Vein endothelial cell (primary cell): Measurements from ENCODE around the gene FEM1A. TPM values are rescaled to one million over a fixed set of nuclear protein-coding genes. Genes with fewer than 3 reads are reported as not detected.

Source experiments
- small RNA-seq: library from RNA; depleted of rRNA; stranded (forward); fragments of <200 nt; gene quantifications from one replicate; pipeline ENCODE3, GENCODE V24; 2012
- total RNA-seq: library from RNA; depleted of rRNA; stranded (reverse); fragments of >200 nt; gene quantifications from 2 replicates; pipeline ENCODE4 v1.2.3, GENCODE V29; 2012

The FEM1A gene
- total RNA-seq, result 17.6 and 19.3 TPM in 2 replicates

GRCh38 chr19:4791183-4792018, at the start of gene FEM1A:
TSS of gene FEM1A (plus strand) at chr19:4791734. CDS start at chr19:4791855, 121 bp downstream.

GRCh38 chr19:4831304-4831978, 39.9 kb downstream of the FEM1A start, which contains the start of gene TICAM1:
TSS of gene TICAM1 (minus strand) at chr19:4831712. CDS start at chr19:4818377, 13,335 bp downstream.

Small RNAs within 50 kb of the gene (small RNA-seq; reads per million reads assigned to genes)
- gene MIR7-3, result not detected

Other genes with a start within 250 kb of the FEM1A start
- 236 and 245 TPM in 2 replicates for gene SEMA6B, start 232.1 kb upstream of the FEM1A start, total RNA-seq
- gene TNFAIP8L1, start 152.2 kb upstream of the FEM1A start, total RNA-seq, result 59.4 and 59.8 TPM in 2 replicates
- gene MYDGF, start 121.4 kb upstream of the FEM1A start, total RNA-seq, result 165 and 194 TPM in 2 replicates
- gene DPP9, start 67.9 kb upstream of the FEM1A start, total RNA-seq, result 52.9 and 68.2 TPM in 2 replicates
- gene TICAM1, start 40.0 kb downstream of the FEM1A start, total RNA-seq, result 5.5 and 6.5 TPM in 2 replicates
- gene PLIN3, start 75.9 kb downstream of the FEM1A start, total RNA-seq, result 109 and 124 TPM in 2 replicates
- 0.10 TPM in 1 of 2 replicates, not detected in the other for gene ARRDC5, start 111.2 kb downstream of the FEM1A start, total RNA-seq
- 19.3 and 32.4 TPM in 2 replicates for gene UHRF1, start 117.8 kb downstream of the FEM1A start, total RNA-seq
- gene KDM4B, start 177.4 kb downstream of the FEM1A start, total RNA-seq, result 23.5 and 26.5 TPM in 2 replicates